PFSK-1 (cell line): ENCODE measurements around the gene SFT2D3.

Source experiments
- FOXP2 ChIP-seq: optimal IDR thresholded peaks from 2 replicates; pipeline ENCODE3; 2011; ENCODE audit warnings: borderline replicate concordance, control low read depth, inconsistent platforms; ENCODE audit not compliant: insufficient read depth; ENCODE audit errors: extremely low read length, extremely low read depth
- POLR2AphosphoS5 ChIP-seq: IDR thresholded peaks from 2 replicates; pipeline ENCODE4 v1.6.1; 2012; ENCODE audit warnings: low read depth, mild to moderate bottlenecking, control low read depth, low read length, moderate library complexity
- SIN3A ChIP-seq: IDR thresholded peaks from 2 replicates; pipeline ENCODE4 v1.6.1; 2012; ENCODE audit warnings: mild to moderate bottlenecking, low read length, moderate library complexity, borderline replicate concordance; ENCODE audit not compliant: insufficient read depth
- TAF1 ChIP-seq: IDR thresholded peaks from 2 replicates; pipeline ENCODE4 v1.6.1; 2012; ENCODE audit warnings: low read length, control low read depth, borderline replicate concordance; ENCODE audit not compliant: insufficient read depth
- TF ChIP-seq, protein P1 (sequence below), 2 experiments: IDR thresholded peaks; 2 replicates each; pipeline versions ENCODE4 v1.6.1 to v1.8.0; 2011 to 2012; ENCODE audit warnings: low read depth in 2 of 2, low read length in 2 of 2, control low read depth in 1 of 2, inconsistent platforms in 1 of 2, mild to moderate bottlenecking in 1 of 2, moderate library complexity in 1 of 2; ENCODE audit not compliant: insufficient read depth in 1 of 2

DNA sequence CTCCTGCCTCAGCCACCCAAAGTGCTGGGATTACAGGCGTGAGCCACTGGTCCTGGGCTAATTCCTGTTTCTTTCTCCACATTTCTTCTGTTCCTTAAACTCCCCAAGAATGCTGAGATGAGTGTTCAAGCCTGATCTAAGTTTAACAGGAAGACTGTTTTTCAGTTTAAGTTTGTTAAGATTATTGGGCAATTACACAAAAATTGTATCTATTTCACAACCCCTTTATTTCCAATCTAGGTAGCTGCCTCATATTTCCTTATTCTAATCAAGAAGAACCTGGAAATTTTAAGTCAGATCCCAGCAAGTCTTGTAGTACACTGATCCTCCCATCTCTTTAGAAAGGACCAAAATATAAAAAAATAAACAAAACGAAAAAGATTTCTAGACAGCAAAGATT is 11.7 kb downstream of the SFT2D3 start:
- no peak for TF ChIP-seq POLR2AphosphoS5
- TF ChIP-seq TAF1, result no peak
- no peak for TF ChIP-seq SIN3A
- TF ChIP-seq, protein P1, sequence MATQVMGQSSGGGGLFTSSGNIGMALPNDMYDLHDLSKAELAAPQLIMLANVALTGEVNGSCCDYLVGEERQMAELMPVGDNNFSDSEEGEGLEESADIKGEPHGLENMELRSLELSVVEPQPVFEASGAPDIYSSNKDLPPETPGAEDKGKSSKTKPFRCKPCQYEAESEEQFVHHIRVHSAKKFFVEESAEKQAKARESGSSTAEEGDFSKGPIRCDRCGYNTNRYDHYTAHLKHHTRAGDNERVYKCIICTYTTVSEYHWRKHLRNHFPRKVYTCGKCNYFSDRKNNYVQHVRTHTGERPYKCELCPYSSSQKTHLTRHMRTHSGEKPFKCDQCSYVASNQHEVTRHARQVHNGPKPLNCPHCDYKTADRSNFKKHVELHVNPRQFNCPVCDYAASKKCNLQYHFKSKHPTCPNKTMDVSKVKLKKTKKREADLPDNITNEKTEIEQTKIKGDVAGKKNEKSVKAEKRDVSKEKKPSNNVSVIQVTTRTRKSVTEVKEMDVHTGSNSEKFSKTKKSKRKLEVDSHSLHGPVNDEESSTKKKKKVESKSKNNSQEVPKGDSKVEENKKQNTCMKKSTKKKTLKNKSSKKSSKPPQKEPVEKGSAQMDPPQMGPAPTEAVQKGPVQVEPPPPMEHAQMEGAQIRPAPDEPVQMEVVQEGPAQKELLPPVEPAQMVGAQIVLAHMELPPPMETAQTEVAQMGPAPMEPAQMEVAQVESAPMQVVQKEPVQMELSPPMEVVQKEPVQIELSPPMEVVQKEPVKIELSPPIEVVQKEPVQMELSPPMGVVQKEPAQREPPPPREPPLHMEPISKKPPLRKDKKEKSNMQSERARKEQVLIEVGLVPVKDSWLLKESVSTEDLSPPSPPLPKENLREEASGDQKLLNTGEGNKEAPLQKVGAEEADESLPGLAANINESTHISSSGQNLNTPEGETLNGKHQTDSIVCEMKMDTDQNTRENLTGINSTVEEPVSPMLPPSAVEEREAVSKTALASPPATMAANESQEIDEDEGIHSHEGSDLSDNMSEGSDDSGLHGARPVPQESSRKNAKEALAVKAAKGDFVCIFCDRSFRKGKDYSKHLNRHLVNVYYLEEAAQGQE (IDR thresholded peaks at IDR 0.05; ENCODE audit: insufficient read depth in 1 of 2, low read depth in 2 of 2, low read length in 2 of 2), result no peak
- TF ChIP-seq FOXP2, result no peak
